Astrocyte (in vitro differentiated cells and primary cell): ENCODE data around the gene STK24.

ENCODE experiments used
- CTCF ChIP-seq: IDR thresholded peaks from 2 replicates; pipeline ENCODE4 v1.5.1; 2011; ENCODE audit warnings: low read depth, mild to moderate bottlenecking, inconsistent platforms, low read length, moderate library complexity; ENCODE audit not compliant: insufficient read depth
- EZH2 ChIP-seq: IDR thresholded peaks from 2 replicates; pipeline ENCODE4 v1.6.1; 2012; ENCODE audit warnings: mild to moderate bottlenecking, low read length, inconsistent platforms; ENCODE audit not compliant: insufficient read depth

GRCh38 chr13:98512774-98513665 lies 63.9 kb downstream of the STK24 start:
- TF ChIP-seq CTCF (no peak), EZH2 (no peak)
